Measurements from ENCODE around the gene WDFY3. TPM values are rescaled to one million over a fixed set of nuclear protein-coding genes. Genes with fewer than 3 reads are reported as not detected.

The WDFY3 gene
- total and polyA plus RNA-seq, 9 of the 15 experiments (the other 6 are each of a cell fraction or from before 2014, with no cell fraction given) = 0.58 to 13.5 (median 9.4) TPM

- Histone ChIP-seq H3K4me3 (peak overlapping the region; percentile 63), H3K9me3 (replicated peaks; ENCODE audit: control insufficient read depth, insufficient read depth, low read depth, low read length) (no peaks in the 10 kb centered on the region), H3K27me3 (ENCODE audit: control insufficient read depth in 2 of 2, insufficient read depth in 2 of 2, low read length in 2 of 2) (no peaks in the 10 kb centered on the region), H3K4me1 (replicated peaks in 1 of 2; ENCODE audit: control insufficient read depth in 2 of 2, insufficient read depth in 2 of 2, low read length in 2 of 2) (peaks cover 0 to 15% of the 10 kb centered on the region in 2 experiments; a peak in 3 of 5 replicates), H3K9ac (ENCODE audit: insufficient read depth in 1 of 2, low read depth in 2 of 2, low read length in 2 of 2) (peak overlapping the region in 1 of 2 experiments; percentile 91; a peak in 2 of 4 replicates), H4K20me1 (replicated peaks; ENCODE audit: control insufficient read depth, insufficient read depth, low read length) (no peaks in the 10 kb centered on the region), H3K36me3 (ENCODE audit: control insufficient read depth, insufficient read depth, low read length) (no peaks in the 10 kb centered on the region), H3K9me1 (ENCODE audit: control insufficient read depth, insufficient read depth, low read length) (no peaks in the 10 kb centered on the region), H3K27ac (ENCODE audit: extremely low read depth, low read depth, low read length) (no peak overlapping the region), H3K4me2 (ENCODE audit: insufficient read depth, low read length) (peak overlapping the region; percentile 84), H2AFZ (ENCODE audit: low read depth, low read length) (peak overlapping the region; percentile 49; the same call in 1 of the 2 replicates), H3K79me2 (ENCODE audit: control insufficient read depth, insufficient read depth, low read length) (peaks cover 7% of the 10 kb centered on the region; the same call in 2 of the 3 replicates)
- POLR2A ChIA-PET = interaction anchor here (0.6 kb wide), 1 partner anchor 34 kb away, joined by 3 read pairs; no protein-coding TSS in a partner anchor
- DNase-seq (ENCODE audit: extremely low read depth in 1 of 4, low spot score in 3 of 4) = no peak
- TF ChIP-seq POLR2H (tag; IDR thresholded peaks at IDR 0.05; ENCODE audit: low read depth) (0 out of 2 replicates have a peak, but pooled peaks have one; percentile 24), MXI1 (IDR thresholded peaks at IDR 0.05; ENCODE audit: low read depth, low read length) (no peak)
- intact Hi-C loops (cut with micrococcal nuclease) = no loop called here
- in situ Hi-C loops (cut with MboI) = loop anchor here (5.0 kb wide), 1 partner anchor 383 kb away; the partner anchor contains the start of gene CDS1
- CTCF ChIA-PET (ENCODE audit: low intra/inter-chr PET ratio) = no interaction called here
- no TSS peak for BruUV-seq (replicated peaks)
- FAIRE-seq = no peak
- ATAC-seq = no peak
- WGBS (ENCODE audit: insufficient coverage, low coverage, missing lambda C conversion rate) = 59% methylated on average over 6 of the region's 6 CpGs
These were observed 1.4 kb downstream of the WDFY3 start for GRCh38 chr4:84964995-84965552.

DNA sequence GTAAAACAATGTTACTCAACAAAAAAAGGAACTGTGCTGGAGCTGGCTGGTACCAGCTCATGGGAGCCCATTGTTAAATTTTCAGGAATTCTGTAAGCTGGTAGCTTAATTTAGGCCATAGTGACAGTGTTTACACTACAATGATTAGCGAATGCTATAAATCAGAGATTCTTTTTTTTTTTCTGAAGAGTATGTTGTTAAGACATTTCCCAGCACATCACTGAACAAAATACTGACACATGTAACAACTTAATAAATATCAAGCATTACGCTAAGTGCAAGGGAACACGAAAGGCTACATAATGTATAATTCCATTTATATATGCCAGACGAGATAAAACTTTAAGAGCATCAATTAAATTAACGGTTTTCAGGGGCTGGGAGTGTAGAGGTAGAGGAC is 4.4 kb downstream of the WDFY3 start:
- CTCF ChIA-PET (ENCODE audit: low intra/inter-chr PET ratio) = no interaction called here
- H3K36me3 ChIP-seq (ENCODE audit: control insufficient read depth, insufficient read depth, low read length) = no peaks in the 10 kb centered on the region
- WGBS (ENCODE audit: insufficient coverage, low coverage, missing lambda C conversion rate) = 36% methylated on average over 5 of the region's 5 CpGs
- no peak for FAIRE-seq
- no peak overlapping the region for H3K4me3 ChIP-seq
- H3K9me1 ChIP-seq (ENCODE audit: control insufficient read depth, insufficient read depth, low read length) = no peaks in the 10 kb centered on the region
- no peaks in the 10 kb centered on the region for H3K27me3 ChIP-seq (ENCODE audit: control insufficient read depth in 2 of 2, insufficient read depth in 2 of 2, low read length in 2 of 2)
- H3K79me2 ChIP-seq (ENCODE audit: control insufficient read depth, insufficient read depth, low read length) = peaks cover 8% of the 10 kb centered on the region; the same call in 2 of the 3 replicates
- intact Hi-C loops (cut with micrococcal nuclease) (no loop called here), in situ Hi-C loops (cut with MboI) (no loop called here)
- no peak for DNase-seq (ENCODE audit: extremely low read depth in 1 of 4, low spot score in 3 of 4)
- BruUV-seq (replicated peaks) = no TSS peak
- TF ChIP-seq ZNF780A (CRISPR knock-in tag; IDR thresholded peaks at IDR 0.05) (no peak), E2F6 (IDR thresholded peaks at IDR 0.05; ENCODE audit: borderline replicate concordance in 1 of 2, extremely low read depth in 1 of 2, insufficient read depth in 1 of 2, insufficient read length in 1 of 2, low read depth in 1 of 2, low read length in 1 of 2, poor library complexity in 1 of 2, severe bottlenecking in 1 of 2) (no peak), THRAP3 (IDR thresholded peaks at IDR 0.05; ENCODE audit: borderline replicate concordance) (no peak), THAP7 (CRISPR knock-in tag; IDR thresholded peaks at IDR 0.05) (no peak), KHSRP (IDR thresholded peaks at IDR 0.05) (no peak), OTX1 (CRISPR knock-in tag; IDR thresholded peaks at IDR 0.05) (no peak), RNF2 (IDR thresholded peaks at IDR 0.05) (no peak), GTF2B (IDR thresholded peaks at IDR 0.05; ENCODE audit: extremely low read depth, insufficient read length) (no peak)
- H2AFZ ChIP-seq (ENCODE audit: low read depth, low read length) = no peak overlapping the region
- H3K4me1 ChIP-seq (replicated peaks in 1 of 2; ENCODE audit: control insufficient read depth in 2 of 2, insufficient read depth in 2 of 2, low read length in 2 of 2) = peaks cover 0 to 15% of the 10 kb centered on the region in 2 experiments; a peak in 3 of 5 replicates
- no peak overlapping the region for H3K27ac ChIP-seq (ENCODE audit: extremely low read depth, low read depth, low read length)
- POLR2A ChIA-PET = interaction anchor here (0.6 kb wide), 1 partner anchor 813 kb away, joined by 3 read pairs; no protein-coding TSS in a partner anchor
- H3K9me3 ChIP-seq (replicated peaks; ENCODE audit: control insufficient read depth, insufficient read depth, low read depth, low read length) = no peaks in the 10 kb centered on the region
- no peak for ATAC-seq
- H4K20me1 ChIP-seq (replicated peaks; ENCODE audit: control insufficient read depth, insufficient read depth, low read length) = no peaks in the 10 kb centered on the region
- H3K4me2 ChIP-seq (ENCODE audit: insufficient read depth, low read length) = no peak overlapping the region
- no peak overlapping the region for H3K9ac ChIP-seq (ENCODE audit: insufficient read depth in 1 of 2, low read depth in 2 of 2, low read length in 2 of 2)
